DOHH2 (cell line): Measurements from ENCODE around the gene MROH2B.

ENCODE experiments used
- H3F3A ChIP-seq: fragments of 200-600 bp; sonication (generic), shearing (Covaris generic); 2 replicates; pipeline ENCODE4 v1.6.0; 2016; ENCODE audit warnings: antibody characterized with exemption, mild to moderate bottlenecking; ENCODE audit not compliant: control insufficient read depth, insufficient read depth
- H3K27ac ChIP-seq: fragments of 200-600 bp; sonication (generic); 2 replicates; pipeline ENCODE4 v1.5.1; 2014; ENCODE audit warnings: low read depth, mild to moderate bottlenecking, low read length, moderate library complexity
- H3K27me3 ChIP-seq: fragments of 200-600 bp; sonication (generic); 2 replicates; pipeline ENCODE4 v1.6.1; 2014; ENCODE audit warnings: mild to moderate bottlenecking, low read length, mixed read lengths; ENCODE audit not compliant: control insufficient read depth
- H3K36me3 ChIP-seq: fragments of 200-600 bp; sonication (generic); 2 replicates; pipeline ENCODE4 v1.6.1; 2014; ENCODE audit warnings: mild to moderate bottlenecking, low read length, moderate library complexity, mixed read lengths; ENCODE audit not compliant: control insufficient read depth
- H3K4me1 ChIP-seq: fragments of 200-600 bp; sonication (generic); 2 replicates; pipeline ENCODE4 v1.6.1; 2014; ENCODE audit warnings: mild to moderate bottlenecking, low read length, mixed read lengths; ENCODE audit not compliant: control insufficient read depth
- H3K4me2 ChIP-seq: fragments of 200-600 bp; sonication (generic); 2 replicates; pipeline ENCODE4 v1.6.0; 2014; ENCODE audit warnings: mild to moderate bottlenecking, low read length, moderate library complexity
- H3K4me3 ChIP-seq: fragments of 200-600 bp; sonication (generic); 2 replicates; pipeline ENCODE4 v1.5.1; 2014; ENCODE audit warnings: mild to moderate bottlenecking, low read length, mixed read lengths
- H3K79me2 ChIP-seq: fragments of 200-600 bp; sonication (generic); 2 replicates; pipeline ENCODE4 v1.6.1; 2014; ENCODE audit warnings: mild to moderate bottlenecking, low read length, mixed read lengths; ENCODE audit not compliant: control insufficient read depth
- H3K9me2 ChIP-seq: fragments of 200-600 bp; sonication (generic); replicated peaks from 2 replicates; pipeline ENCODE4 v1.6.1; 2014; ENCODE audit warnings: mild to moderate bottlenecking, low read length, mixed read lengths; ENCODE audit not compliant: control insufficient read depth
- H3K9me3 ChIP-seq: fragments of 200-600 bp; sonication (generic); 2 replicates; pipeline ENCODE4 v1.6.1; 2014; ENCODE audit warnings: antibody characterized with exemption, low read length, mixed read lengths; ENCODE audit not compliant: control insufficient read depth, insufficient read depth
- H4K20me1 ChIP-seq: fragments of 200-600 bp; sonication (generic); 2 replicates; pipeline ENCODE4 v1.6.0; 2014; ENCODE audit warnings: low read depth, mild to moderate bottlenecking, antibody characterized with exemption, low read length, moderate library complexity; ENCODE audit not compliant: control insufficient read depth, insufficient read depth
- CTCF ChIP-seq: fragments of 200-600 bp; sonication (generic); IDR thresholded peaks from one replicate; pipeline ENCODE4 v1.5.1; 2014; ENCODE audit warnings: antibody characterized with exemption, mild to moderate bottlenecking, low read depth, low read length; ENCODE audit not compliant: poor library complexity, severe bottlenecking
- EZH2phosphoT487 ChIP-seq: fragments of 200-600 bp; sonication (generic); IDR thresholded peaks from 2 replicates; pipeline ENCODE4 v1.6.1; 2017; ENCODE audit warnings: borderline replicate concordance, mild to moderate bottlenecking, antibody characterized with exemption, low read length, moderate library complexity, mixed read lengths

MROH2B gene

GRCh38 chr5:41071242-41071641 is at the start of gene MROH2B:
Gene MROH2B, minus strand, starts transcription at chr5:41071342. Its CDS starts 490 bp downstream, at chr5:41070852.
- Histone ChIP-seq H3K4me2 (no peak within 1 kb of the TSS), H4K20me1 (no peaks in the 10 kb centered on the region), H3K27ac (no peak within 1 kb of the TSS), H3K4me1 (no peaks in the 10 kb centered on the region), H3F3A (no peaks in the 10 kb centered on the region), H3K36me3 (no peaks in the 10 kb centered on the region), H3K27me3 (no peaks in the 10 kb centered on the region), H3K4me3 (no peak within 1 kb of the TSS), H3K79me2 (no peaks in the 10 kb centered on the region), H3K9me3 (no peaks in the 10 kb centered on the region), H3K9me2 (no peaks in the 10 kb centered on the region)
- TF ChIP-seq CTCF (no peak), EZH2phosphoT487 (no peak)

- Histone ChIP-seq H3K27ac (no peak overlapping the region), H3K4me3 (no peak overlapping the region), H3K36me3 (no peaks in the 10 kb centered on the region), H3K9me2 (no peaks in the 10 kb centered on the region), H4K20me1 (no peaks in the 10 kb centered on the region), H3K79me2 (no peaks in the 10 kb centered on the region), H3K4me1 (no peaks in the 10 kb centered on the region), H3K9me3 (no peaks in the 10 kb centered on the region), H3K4me2 (no peak overlapping the region), H3K27me3 (no peaks in the 10 kb centered on the region), H3F3A (no peaks in the 10 kb centered on the region)
- TF ChIP-seq EZH2phosphoT487 = no peak
- TF ChIP-seq CTCF = no peak
Observed at GRCh38 chr5:41120600-41120999, 49.5 kb upstream of the MROH2B start.

- H3K9me3 ChIP-seq = no peaks in the 10 kb centered on the region
- H3K9me2 ChIP-seq = no peaks in the 10 kb centered on the region
- H4K20me1 ChIP-seq = no peaks in the 10 kb centered on the region
- H3F3A ChIP-seq = no peaks in the 10 kb centered on the region
- H3K79me2 ChIP-seq = no peaks in the 10 kb centered on the region
- H3K4me2 ChIP-seq = no peak overlapping the region
- no peaks in the 10 kb centered on the region for H3K27me3 ChIP-seq
- no peak for TF ChIP-seq EZH2phosphoT487
- no peak for TF ChIP-seq CTCF
- no peaks in the 10 kb centered on the region for H3K4me1 ChIP-seq
- H3K4me3 ChIP-seq = no peak overlapping the region
- H3K36me3 ChIP-seq = no peaks in the 10 kb centered on the region
- H3K27ac ChIP-seq = no peak overlapping the region
Observed at GRCh38 chr5:41118177-41118576, 47.0 kb upstream of the MROH2B start.

GRCh38 chr5:41115281-41115680 is 44.1 kb upstream of the MROH2B start:
- Histone ChIP-seq H3K27me3 (no peaks in the 10 kb centered on the region), H3K4me3 (no peak overlapping the region)

More at GRCh38 chr5:41115281-41115680, 44.1 kb upstream of the MROH2B start:
- Histone ChIP-seq H3K27ac (no peak overlapping the region), H3K4me2 (no peak overlapping the region), H3K9me3 (no peaks in the 10 kb centered on the region), H3K36me3 (no peaks in the 10 kb centered on the region), H3K79me2 (no peaks in the 10 kb centered on the region), H4K20me1 (no peaks in the 10 kb centered on the region), H3K4me1 (no peaks in the 10 kb centered on the region), H3K9me2 (no peaks in the 10 kb centered on the region), H3F3A (no peaks in the 10 kb centered on the region)
- no peak for TF ChIP-seq EZH2phosphoT487
- no peak for TF ChIP-seq CTCF
